NCI-H2171 treated with DMSO at 0.1 percent for 48 hours (cell line): ENCODE data around the gene FOXP1.

Experiments
- DNase-seq: peaks from one replicate; lab custom pipeline; 2025; lab: John Stamatoyannopoulos, UW

FOXP1 gene

GRCh38 chr3:71397046-71397445 lies 186.5 kb downstream of the FOXP1 start:
- DNase-seq, result peak; percentile 22

GRCh38 chr3:71395927-71396695 lies 187.4 kb downstream of the FOXP1 start:
- no peak for DNase-seq

- DNase-seq, result no peak
These were observed 188.1 kb downstream of the FOXP1 start for GRCh38 chr3:71395470-71395869.

- DNase-seq, result no peak
These were observed 189.8 kb downstream of the FOXP1 start for GRCh38 chr3:71393745-71394144.

GRCh38 chr3:71393093-71393492 lies 190.4 kb downstream of the FOXP1 start:
- DNase-seq, result no peak

GRCh38 chr3:71392251-71392650 lies 191.3 kb downstream of the FOXP1 start:
- no peak for DNase-seq

GRCh38 chr3:71391361-71391760 lies 192.2 kb downstream of the FOXP1 start:
- no peak for DNase-seq

GRCh38 chr3:71389911-71390573 lies 193.5 kb downstream of the FOXP1 start:
- DNase-seq, result no peak

GRCh38 chr3:71389191-71389590 lies 194.3 kb downstream of the FOXP1 start:
- DNase-seq, result no peak

- no peak for DNase-seq
These were observed 194.9 kb downstream of the FOXP1 start for GRCh38 chr3:71388535-71389120.

- DNase-seq, result no peak
These were observed 195.9 kb downstream of the FOXP1 start for GRCh38 chr3:71387586-71387985.

GRCh38 chr3:71384837-71385716 lies 198.5 kb downstream of the FOXP1 start:
- DNase-seq, result no peak

GRCh38 chr3:71384388-71384787 lies 199.1 kb downstream of the FOXP1 start:
- no peak for DNase-seq

GRCh38 chr3:71380096-71380495 lies 203.4 kb downstream of the FOXP1 start:
- DNase-seq, result no peak

GRCh38 chr3:71378509-71378908 lies 205.0 kb downstream of the FOXP1 start:
- no peak for DNase-seq

- DNase-seq, result no peak
These were observed 206.6 kb downstream of the FOXP1 start for GRCh38 chr3:71376911-71377310.

GRCh38 chr3:71376503-71376902 lies 207.0 kb downstream of the FOXP1 start:
- DNase-seq, result no peak

GRCh38 chr3:71374582-71374981 lies 208.9 kb downstream of the FOXP1 start:
- DNase-seq, result no peak

- no peak for DNase-seq
These were observed 210.5 kb downstream of the FOXP1 start for GRCh38 chr3:71372911-71373637.

GRCh38 chr3:71372241-71372768 lies 211.2 kb downstream of the FOXP1 start:
- DNase-seq, result no peak

- DNase-seq, result no peak
These were observed 212.2 kb downstream of the FOXP1 start for GRCh38 chr3:71371282-71371681.
